Neural cell (in vitro differentiated cells): Measurements from ENCODE around the gene S100A13. TPM values are rescaled to one million over a fixed set of nuclear protein-coding genes. Genes with fewer than 3 reads are reported as not detected.

Source experiments
- H2AFZ ChIP-seq: fragments of 200-600, 300-800 bp; sonication (generic), shearing (Covaris generic); 2 replicates; pipeline ENCODE4 v1.6.0; 2014; ENCODE audit warnings: low read depth, mild to moderate bottlenecking, antibody characterized with exemption, low read length, moderate library complexity
- H3F3A ChIP-seq: fragments of 200-600 bp; shearing (Covaris generic); 2 replicates; pipeline ENCODE4 v1.6.1; 2016; ENCODE audit warnings: mild to moderate bottlenecking, moderate library complexity, mixed read lengths, antibody characterized with exemption, low read length; ENCODE audit not compliant: insufficient read depth, poor library complexity, severe bottlenecking
- H3K27ac ChIP-seq: fragments of 200-600, 300-800 bp; sonication (generic), shearing (Covaris generic); 2 replicates; pipeline ENCODE4 v1.5.1; 2014; ENCODE audit warnings: mild to moderate bottlenecking, low read length, moderate library complexity
- H3K27me3 ChIP-seq: fragments of 300-800, 200-600 bp; sonication (generic), shearing (Covaris generic); 2 replicates; pipeline ENCODE4 v1.6.0; 2014; ENCODE audit warnings: mild to moderate bottlenecking, low read depth, low read length, moderate library complexity; ENCODE audit not compliant: insufficient read depth
- H3K36me3 ChIP-seq: fragments of 300-800, 200-600 bp; sonication (generic), shearing (Covaris generic); 2 replicates; pipeline ENCODE4 v1.5.1; 2014; ENCODE audit warnings: mild to moderate bottlenecking, antibody characterized with exemption, low read length, moderate library complexity; ENCODE audit not compliant: insufficient read depth
- H3K4me2 ChIP-seq: fragments of 300-800, 200-600 bp; sonication (generic), shearing (Covaris generic); 2 replicates; pipeline ENCODE4 v1.6.0; 2014; ENCODE audit warnings: mild to moderate bottlenecking, low read length
- H3K4me3 ChIP-seq: fragments of 300-800, 200-600 bp; sonication (generic), shearing (Covaris generic); 2 replicates; pipeline ENCODE4 v1.5.1; 2014; ENCODE audit warnings: mild to moderate bottlenecking, low read length, moderate library complexity
- H3K79me2 ChIP-seq: fragments of 200-600 bp; shearing (Covaris generic); replicated peaks from 2 replicates; pipeline ENCODE4 v1.6.0; 2014; ENCODE audit warnings: mild to moderate bottlenecking, low read length, moderate library complexity; ENCODE audit not compliant: insufficient read depth
- H3K9ac ChIP-seq: fragments of 300-800, 200-600 bp; sonication (generic), shearing (Covaris generic); 2 replicates; pipeline ENCODE4 v1.6.1; 2016; ENCODE audit warnings: mild to moderate bottlenecking, low read length, mixed read lengths
- H3K9me2 ChIP-seq: fragments of 200-600 bp; shearing (Covaris generic); 2 replicates; pipeline ENCODE4 v1.6.1; 2016; ENCODE audit warnings: mild to moderate bottlenecking, low read length, mixed read lengths; ENCODE audit not compliant: insufficient read depth
- H3K9me3 ChIP-seq: fragments of 200-600, 300-800 bp; sonication (generic), shearing (Covaris generic); 2 replicates; pipeline ENCODE4 v1.6.1; 2016; ENCODE audit warnings: mild to moderate bottlenecking, mixed run types, low read length, moderate library complexity, mixed read lengths
- H4K20me1 ChIP-seq: fragments of 200-600 bp; shearing (Covaris generic); 2 replicates; pipeline ENCODE4 v1.6.1; 2016; ENCODE audit warnings: mild to moderate bottlenecking, mixed run types; ENCODE audit not compliant: insufficient read depth
- CTCF ChIP-seq: fragments of 450-650 bp; IDR thresholded peaks from 2 replicates; pipeline ENCODE4 v1.5.1; 2014; ENCODE audit warnings: antibody characterized with exemption, mild to moderate bottlenecking, moderate library complexity; ENCODE audit not compliant: poor library complexity, severe bottlenecking
- EP300 ChIP-seq: fragments of 450-650 bp; conservative IDR thresholded peaks from 2 replicates; pipeline ENCODE4 v1.6.1; 2014; ENCODE audit warnings: antibody characterized with exemption, mild to moderate bottlenecking, moderate library complexity; ENCODE audit not compliant: poor library complexity, severe bottlenecking
- EZH2 ChIP-seq: fragments of 200-600, 300-800 bp; shearing (Covaris generic), sonication (generic); IDR thresholded peaks from 2 replicates; pipeline ENCODE4 v1.6.1; 2014; ENCODE audit warnings: antibody characterized with exemption, low read length, borderline replicate concordance, mild to moderate bottlenecking; ENCODE audit not compliant: insufficient read depth, poor library complexity, severe bottlenecking
- MXI1 ChIP-seq: fragments of 450-650 bp; conservative IDR thresholded peaks from 2 replicates; pipeline ENCODE4 v1.6.1; 2014; ENCODE audit warnings: antibody characterized with exemption, mild to moderate bottlenecking; ENCODE audit not compliant: poor library complexity, severe bottlenecking
- POLR2AphosphoS5 ChIP-seq: IDR thresholded peaks from 2 replicates; pipeline ENCODE4 v1.6.1; 2012
- RAD21 ChIP-seq: fragments of 450-650 bp; conservative IDR thresholded peaks from 2 replicates; pipeline ENCODE4 v1.6.1; 2014; ENCODE audit warnings: antibody characterized with exemption, mild to moderate bottlenecking, moderate library complexity
- REST ChIP-seq: IDR thresholded peaks from 2 replicates; pipeline ENCODE4 v1.6.1; 2012; ENCODE audit warnings: borderline replicate concordance
- SMC3 ChIP-seq: fragments of 450-650 bp; conservative IDR thresholded peaks from 2 replicates; pipeline ENCODE4 v1.6.1; 2014; ENCODE audit warnings: antibody characterized with exemption, mild to moderate bottlenecking, moderate library complexity; ENCODE audit not compliant: poor library complexity
- TAF1 ChIP-seq: IDR thresholded peaks from 2 replicates; pipeline ENCODE4 v1.6.1; 2012; ENCODE audit warnings: low read depth
- polyA plus RNA-seq: library from polyadenylated mRNA; depleted of rRNA; stranded (reverse); fragments of >200 nt; gene quantifications from 2 replicates; pipeline ENCODE4 v1.2.3, GENCODE V29; 2014

Gene S100A13
- polyA plus RNA-seq, 1 donor from 2014 or later, result 2.1 TPM

- Histone ChIP-seq H3K4me2 (no peak overlapping the region), H3K79me2 (no peaks in the 10 kb centered on the region)
Observed at GRCh38 chr1:153609585-153609907, 17.8 kb downstream of the S100A13 start.

GRCh38 chr1:153608742-153609584 lies 18.3 kb downstream of the S100A13 start:
- Histone ChIP-seq H3K9me3 (no peaks in the 10 kb centered on the region), H3K4me2 (no peak overlapping the region), H3K27ac (no peak overlapping the region), H4K20me1 (no peaks in the 10 kb centered on the region), H3K9ac (no peak overlapping the region), H2AFZ (no peak overlapping the region), H3F3A (no peaks in the 10 kb centered on the region), H3K27me3 (no peaks in the 10 kb centered on the region), H3K9me2 (no peaks in the 10 kb centered on the region), H3K36me3 (no peaks in the 10 kb centered on the region), H3K4me3 (no peak overlapping the region), H3K79me2 (no peaks in the 10 kb centered on the region)
- no peak for TF ChIP-seq RAD21
- no peak for TF ChIP-seq MXI1
- TF ChIP-seq SMC3, result no peak
- no peak for TF ChIP-seq TAF1
- TF ChIP-seq EP300, result no peak
- no peak for TF ChIP-seq EZH2
- TF ChIP-seq POLR2AphosphoS5, result no peak
- TF ChIP-seq CTCF, result no peak

More at GRCh38 chr1:153609585-153609907, 17.8 kb downstream of the S100A13 start:
- TF ChIP-seq POLR2AphosphoS5 (no peak), EZH2 (no peak), CTCF (no peak), EP300 (no peak), REST (no peak)
- Histone ChIP-seq H3K9ac (no peak overlapping the region), H2AFZ (no peak overlapping the region), H3K36me3 (no peaks in the 10 kb centered on the region), H3F3A (no peaks in the 10 kb centered on the region), H3K9me3 (no peaks in the 10 kb centered on the region), H3K27me3 (no peaks in the 10 kb centered on the region), H3K9me2 (no peaks in the 10 kb centered on the region), H4K20me1 (no peaks in the 10 kb centered on the region), H3K4me3 (no peak overlapping the region), H3K27ac (no peak overlapping the region)
